Stimulated activated naive B cell treated with anti-CD40 and anti-IgM and Interleukin-4, amounts not matched to agents 10 μg/mL and 1 μg/mL and 100 μg/mL, for 72 hours (primary cell): ENCODE measurements around the gene BTBD9.

Source experiments
- ATAC-seq, 2 donors: fragments of 150-1000 bp; cut with Tn5 transposase; replicated peaks; 2 replicates each; pipeline ENCODE4 v1.10.0; 2021; ENCODE audit warnings: moderate library complexity in 1 of 2
- DNase-seq: peaks from one replicate; pipeline ENCODE4 v3.0.0; 2021
- H3K27ac Mint-ChIP-seq: one replicate; pipeline ENCODE4 v1.8.0; 2022; ENCODE audit warnings: mild to moderate bottlenecking, mixed read lengths
- H3K27me3 Mint-ChIP-seq, 2 donors: one replicate each; pipeline ENCODE4 v1.8.0; 2022; ENCODE audit warnings: mixed read lengths in 2 of 2
- H3K36me3 Mint-ChIP-seq, 2 donors: one replicate each; pipeline ENCODE4 v1.8.0; 2022; ENCODE audit warnings: mixed read lengths in 2 of 2, mild to moderate bottlenecking in 1 of 2
- H3K4me1 Mint-ChIP-seq, 2 donors: one replicate each; pipeline ENCODE4 v1.8.0; 2022; ENCODE audit warnings: mixed read lengths in 2 of 2, mild to moderate bottlenecking in 1 of 2
- H3K4me3 Mint-ChIP-seq, 2 donors: one replicate each; pipeline ENCODE4 v1.8.0; 2022; ENCODE audit warnings: mild to moderate bottlenecking in 2 of 2, mixed read lengths in 2 of 2, moderate library complexity in 1 of 2
- H3K9me3 Mint-ChIP-seq, 2 donors: one replicate each; pipeline ENCODE4 v1.8.0; 2022; ENCODE audit warnings: mixed read lengths in 2 of 2, mild to moderate bottlenecking in 1 of 2

Gene BTBD9

GRCh38 chr6:38508894-38509293 is 130.8 kb downstream of the BTBD9 start:
- DNase-seq (no peak), ATAC-seq (no peak)
- H3K9me3 Mint-ChIP-seq = no peaks in the 10 kb centered on the region

GRCh38 chr6:38508286-38508685 is 131.4 kb downstream of the BTBD9 start:
- H3K36me3 Mint-ChIP-seq = no peaks in the 10 kb centered on the region
- no peaks in the 10 kb centered on the region for H3K9me3 Mint-ChIP-seq
- ATAC-seq (no peak), DNase-seq (no peak)
- H3K27ac Mint-ChIP-seq = no peak overlapping the region
- H3K4me1 Mint-ChIP-seq = no peaks in the 10 kb centered on the region
- no peak overlapping the region for H3K4me3 Mint-ChIP-seq
- H3K27me3 Mint-ChIP-seq = no peaks in the 10 kb centered on the region

More at GRCh38 chr6:38508894-38509293, 130.8 kb downstream of the BTBD9 start:
- H3K36me3 Mint-ChIP-seq = no peaks in the 10 kb centered on the region
- no peaks in the 10 kb centered on the region for H3K4me1 Mint-ChIP-seq
- no peaks in the 10 kb centered on the region for H3K27me3 Mint-ChIP-seq
- no peak overlapping the region for H3K4me3 Mint-ChIP-seq
- H3K27ac Mint-ChIP-seq = no peak overlapping the region

GRCh38 chr6:38507173-38507572 is 132.6 kb downstream of the BTBD9 start:
- no peaks in the 10 kb centered on the region for H3K27me3 Mint-ChIP-seq
- no peak for DNase-seq
- no peak overlapping the region for H3K4me3 Mint-ChIP-seq
- no peaks in the 10 kb centered on the region for H3K4me1 Mint-ChIP-seq
- H3K27ac Mint-ChIP-seq = no peak overlapping the region
- H3K9me3 Mint-ChIP-seq = no peaks in the 10 kb centered on the region
- H3K36me3 Mint-ChIP-seq = no peaks in the 10 kb centered on the region
- no peak for ATAC-seq

GRCh38 chr6:38505826-38506225 is 133.9 kb downstream of the BTBD9 start:
- Mint-ChIP-seq H3K27me3 (no peaks in the 10 kb centered on the region), H3K36me3 (no peaks in the 10 kb centered on the region)
- ATAC-seq = no peak

GRCh38 chr6:38504996-38505395 is 134.7 kb downstream of the BTBD9 start:
- no peaks in the 10 kb centered on the region for H3K9me3 Mint-ChIP-seq
- ATAC-seq (no peak), DNase-seq (no peak)
- H3K27ac Mint-ChIP-seq = no peak overlapping the region
- H3K4me1 Mint-ChIP-seq = no peaks in the 10 kb centered on the region
- H3K36me3 Mint-ChIP-seq = no peaks in the 10 kb centered on the region
- no peaks in the 10 kb centered on the region for H3K27me3 Mint-ChIP-seq
- H3K4me3 Mint-ChIP-seq = no peak overlapping the region

More at GRCh38 chr6:38505826-38506225, 133.9 kb downstream of the BTBD9 start:
- Mint-ChIP-seq H3K9me3 (no peaks in the 10 kb centered on the region), H3K4me1 (no peaks in the 10 kb centered on the region), H3K4me3 (no peak overlapping the region), H3K27ac (no peak overlapping the region)
- no peak for DNase-seq

GRCh38 chr6:38503960-38504682 is 135.6 kb downstream of the BTBD9 start:
- Mint-ChIP-seq H3K36me3 (no peaks in the 10 kb centered on the region), H3K4me3 (no peak overlapping the region), H3K4me1 (no peaks in the 10 kb centered on the region), H3K27ac (no peak overlapping the region), H3K9me3 (no peaks in the 10 kb centered on the region), H3K27me3 (no peaks in the 10 kb centered on the region)
- no peak for ATAC-seq
- DNase-seq = no peak

GRCh38 chr6:38503032-38503773 is 136.5 kb downstream of the BTBD9 start:
- Mint-ChIP-seq H3K36me3 (no peaks in the 10 kb centered on the region), H3K27ac (no peak overlapping the region), H3K4me1 (no peaks in the 10 kb centered on the region), H3K9me3 (no peaks in the 10 kb centered on the region), H3K27me3 (no peaks in the 10 kb centered on the region), H3K4me3 (no peak overlapping the region)
- ATAC-seq (no peak), DNase-seq (no peak)

- Mint-ChIP-seq H3K27ac (no peak overlapping the region), H3K4me1 (peaks cover 0 to under 1% of the 10 kb centered on the region in 2 donors), H3K36me3 (no peaks in the 10 kb centered on the region), H3K4me3 (no peak overlapping the region), H3K9me3 (no peaks in the 10 kb centered on the region), H3K27me3 (no peaks in the 10 kb centered on the region)
- ATAC-seq (no peak), DNase-seq (no peak)
These were observed 137.3 kb downstream of the BTBD9 start for GRCh38 chr6:38502423-38502822.

GRCh38 chr6:38501931-38502330 is 137.8 kb downstream of the BTBD9 start:
- no peak overlapping the region for H3K27ac Mint-ChIP-seq
- ATAC-seq = no peak
- DNase-seq = no peak
- no peaks in the 10 kb centered on the region for H3K27me3 Mint-ChIP-seq
- no peak overlapping the region for H3K4me3 Mint-ChIP-seq
- H3K36me3 Mint-ChIP-seq = no peaks in the 10 kb centered on the region
- H3K4me1 Mint-ChIP-seq = peaks cover 0 to 2% of the 10 kb centered on the region in 2 donors
- no peaks in the 10 kb centered on the region for H3K9me3 Mint-ChIP-seq

GRCh38 chr6:38499529-38500096 is 140.1 kb downstream of the BTBD9 start:
- Mint-ChIP-seq H3K27me3 (no peaks in the 10 kb centered on the region), H3K9me3 (no peaks in the 10 kb centered on the region), H3K27ac (no peak overlapping the region), H3K36me3 (no peaks in the 10 kb centered on the region), H3K4me3 (no peak overlapping the region), H3K4me1 (peaks cover 4 to 5% of the 10 kb centered on the region in 2 donors)
- ATAC-seq (no peak), DNase-seq (no peak)

- no peak overlapping the region for H3K27ac Mint-ChIP-seq
- no peak for ATAC-seq
- H3K4me3 Mint-ChIP-seq = no peak overlapping the region
- H3K4me1 Mint-ChIP-seq = peaks cover 4 to 5% of the 10 kb centered on the region in 2 donors
- H3K36me3 Mint-ChIP-seq = no peaks in the 10 kb centered on the region
- H3K27me3 Mint-ChIP-seq = no peaks in the 10 kb centered on the region
- H3K9me3 Mint-ChIP-seq = no peaks in the 10 kb centered on the region
- DNase-seq = no peak
These were observed 140.8 kb downstream of the BTBD9 start for GRCh38 chr6:38498805-38499445.

GRCh38 chr6:38498085-38498484 is 141.6 kb downstream of the BTBD9 start:
- Mint-ChIP-seq H3K4me1 (peaks cover 5 to 6% of the 10 kb centered on the region in 2 donors), H3K4me3 (no peak overlapping the region), H3K36me3 (no peaks in the 10 kb centered on the region), H3K9me3 (no peaks in the 10 kb centered on the region), H3K27me3 (no peaks in the 10 kb centered on the region), H3K27ac (no peak overlapping the region)
- DNase-seq = no peak
- ATAC-seq = no peak

GRCh38 chr6:38497546-38497945 is 142.2 kb downstream of the BTBD9 start:
- Mint-ChIP-seq H3K36me3 (no peaks in the 10 kb centered on the region), H3K27ac (no peak overlapping the region), H3K27me3 (no peaks in the 10 kb centered on the region), H3K9me3 (no peaks in the 10 kb centered on the region), H3K4me1 (peaks cover 5 to 6% of the 10 kb centered on the region in 2 donors), H3K4me3 (no peak overlapping the region)
- ATAC-seq (no peak), DNase-seq (no peak)

- H3K9me3 Mint-ChIP-seq = no peaks in the 10 kb centered on the region
- H3K27ac Mint-ChIP-seq = no peak overlapping the region
- no peaks in the 10 kb centered on the region for H3K27me3 Mint-ChIP-seq
- no peak overlapping the region for H3K4me3 Mint-ChIP-seq
- peak; percentile 45 to 58 for ATAC-seq
- no peaks in the 10 kb centered on the region for H3K36me3 Mint-ChIP-seq
- DNase-seq = no peak
- H3K4me1 Mint-ChIP-seq = peaks cover 5 to 6% of the 10 kb centered on the region in 2 donors
These were observed 143.7 kb downstream of the BTBD9 start for GRCh38 chr6:38495922-38496635.
